ENCODE data around the gene CALM3. TPM values are rescaled to one million over a fixed set of nuclear protein-coding genes. Genes with fewer than 3 reads are reported as not detected.

Gene CALM3
- total and polyA plus RNA-seq, 2 of the 13 experiments (the other 11 are each of a cell fraction or from before 2014, with no cell fraction given), result 239 to 258 TPM

GRCh38 chr19:46625731-46626130, 24.6 kb downstream of the CALM3 start:
- ATAC-seq (peak; percentile 20), FAIRE-seq (no peak), DNase-seq (ENCODE audit: low spot score) (no peak)
- Histone ChIP-seq H3K9ac (ENCODE audit: insufficient read depth, low read depth, low read length) (no peak overlapping the region), H3K27ac (ENCODE audit: extremely low read length, insufficient read depth, low read length) (no peak overlapping the region), H3K79me2 (ENCODE audit: insufficient read depth, low read length) (no peaks in the 10 kb centered on the region), H3K4me3 (replicated peaks in 1 of 3; ENCODE audit: insufficient read depth in 1 of 3, low read depth in 2 of 3, low read length in 3 of 3) (peak overlapping the region in 1 of 3 experiments; percentile 20; a peak in 1 of 6 replicates), H3K27me3 (ENCODE audit: control insufficient read depth in 1 of 2, insufficient read depth in 2 of 2, low read length in 2 of 2) (peaks cover 4 to 28% of the 10 kb centered on the region in 2 experiments; a peak in 4 of 5 replicates), H3K9me3 (ENCODE audit: low read length) (no peaks in the 10 kb centered on the region), H3K4me1 (ENCODE audit: insufficient read depth, low read length) (peaks cover 28% of the 10 kb centered on the region), H3K4me2 (ENCODE audit: low read depth, low read length) (peak overlapping the region; percentile 24; the same call in 1 of the 2 replicates), H3K36me3 (replicated peaks in 1 of 2; ENCODE audit: control insufficient read depth in 1 of 2, insufficient read depth in 2 of 2, low read length in 2 of 2) (no peaks in the 10 kb centered on the region), H4K20me1 (ENCODE audit: insufficient read depth, low read length) (no peaks in the 10 kb centered on the region), H2AFZ (ENCODE audit: low read length) (no peak overlapping the region)
- 36% methylated on average over 8 of the region's 12 CpGs for WGBS (ENCODE audit: low lambda C conversion rate)
- ChIA-PET POLR2A (no interaction called here), CTCF (ENCODE audit: low intra/inter-chr PET ratio, low total read pairs) (interaction anchor here (1.1 to 1.5 kb wide), 2 partner anchors 9 to 36 kb away, joined by 4 to 5 read pairs; partner anchors contain the start of gene DACT3)
- TF ChIP-seq NCOA5 (CRISPR knock-in tag; IDR thresholded peaks at IDR 0.05) (no peak), ZNF644 (CRISPR knock-in tag; IDR thresholded peaks at IDR 0.05; ENCODE audit: low read depth) (no peak), ZNF687 (CRISPR knock-in tag; IDR thresholded peaks at IDR 0.05) (peak; percentile 15; the same call in 1 of the 2 replicates), SALL1 (CRISPR knock-in tag; IDR thresholded peaks at IDR 0.05) (peak; percentile 31; the same call in 1 of the 2 replicates)
- BruUV-seq (replicated peaks), result no TSS peak
- in situ Hi-C loops (cut with HindIII; ENCODE audit: extremely low pct_ligation_motif_present, low pct_unique_long_range_greater_than_20kb) (no loop called here), intact Hi-C loops (cut with micrococcal nuclease; ENCODE audit: unreplicated experiment) (no loop called here)

- Histone ChIP-seq H3K9ac (ENCODE audit: insufficient read depth, low read depth, low read length) (no peak overlapping the region), H3K9me3 (ENCODE audit: low read length) (no peaks in the 10 kb centered on the region), H3K4me1 (ENCODE audit: insufficient read depth, low read length) (peaks cover 21% of the 10 kb centered on the region), H3K36me3 (replicated peaks in 1 of 2; ENCODE audit: control insufficient read depth in 1 of 2, insufficient read depth in 2 of 2, low read length in 2 of 2) (no peaks in the 10 kb centered on the region), H3K79me2 (ENCODE audit: insufficient read depth, low read length) (no peaks in the 10 kb centered on the region), H3K27me3 (ENCODE audit: control insufficient read depth in 1 of 2, insufficient read depth in 2 of 2, low read length in 2 of 2) (peaks cover 4 to 21% of the 10 kb centered on the region in 2 experiments; a peak in 4 of 5 replicates), H2AFZ (ENCODE audit: low read length) (no peak overlapping the region), H3K4me3 (replicated peaks in 1 of 3; ENCODE audit: insufficient read depth in 1 of 3, low read depth in 2 of 3, low read length in 3 of 3) (no peak overlapping the region), H3K4me2 (ENCODE audit: low read depth, low read length) (no peak overlapping the region), H3K27ac (ENCODE audit: extremely low read length, insufficient read depth, low read length) (no peak overlapping the region), H4K20me1 (ENCODE audit: insufficient read depth, low read length) (no peaks in the 10 kb centered on the region)
- intact Hi-C loops (cut with micrococcal nuclease; ENCODE audit: unreplicated experiment), result no loop called here
- TF ChIP-seq ATRX (CRISPR knock-in tag; IDR thresholded peaks at IDR 0.05; ENCODE audit: borderline replicate concordance), result no peak
- TF ChIP-seq MATR3 (CRISPR knock-in tag; IDR thresholded peaks at IDR 0.05), result no peak
- TF ChIP-seq, protein P1, sequence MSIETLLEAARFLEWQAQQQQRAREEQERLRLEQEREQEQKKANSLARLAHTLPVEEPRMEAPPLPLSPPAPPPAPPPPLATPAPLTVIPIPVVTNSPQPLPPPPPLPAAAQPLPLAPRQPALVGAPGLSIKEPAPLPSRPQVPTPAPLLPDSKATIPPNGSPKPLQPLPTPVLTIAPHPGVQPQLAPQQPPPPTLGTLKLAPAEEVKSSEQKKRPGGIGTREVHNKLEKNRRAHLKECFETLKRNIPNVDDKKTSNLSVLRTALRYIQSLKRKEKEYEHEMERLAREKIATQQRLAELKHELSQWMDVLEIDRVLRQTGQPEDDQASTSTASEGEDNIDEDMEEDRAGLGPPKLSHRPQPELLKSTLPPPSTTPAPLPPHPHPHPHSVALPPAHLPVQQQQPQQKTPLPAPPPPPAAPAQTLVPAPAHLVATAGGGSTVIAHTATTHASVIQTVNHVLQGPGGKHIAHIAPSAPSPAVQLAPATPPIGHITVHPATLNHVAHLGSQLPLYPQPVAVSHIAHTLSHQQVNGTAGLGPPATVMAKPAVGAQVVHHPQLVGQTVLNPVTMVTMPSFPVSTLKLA (IDR thresholded peaks at IDR 0.05), result peak; percentile 33; the same call in 1 of the 2 replicates
- FAIRE-seq (no peak), DNase-seq (ENCODE audit: low spot score) (no peak), ATAC-seq (no peak)
- in situ Hi-C loops (cut with HindIII; ENCODE audit: extremely low pct_ligation_motif_present, low pct_unique_long_range_greater_than_20kb), result no loop called here
- CTCF ChIA-PET (ENCODE audit: low intra/inter-chr PET ratio, low total read pairs), result no interaction called here
- no TSS peak for BruUV-seq (replicated peaks)
- 69% methylated on average over 12 of the region's 14 CpGs for WGBS (ENCODE audit: low lambda C conversion rate)
- POLR2A ChIA-PET, result no interaction called here
Observed at GRCh38 chr19:46626446-46626845, 25.3 kb downstream of the CALM3 start.

Data from HepG2 (cell line).